Iris pigment epithelial cell (primary cell): ENCODE measurements around the gene CWC27.
"Not testable (repeated sequence)": the region's sequence is repeated elsewhere in the genome, so short reads cannot be mapped to it uniquely, and the experiment has no call there.

Experiments used
- DNase-seq: peaks from one replicate; pipeline ENCODE4 v3.0.0-alpha.2; 2011; ENCODE audit warnings: low read depth

CWC27 gene

DNA sequence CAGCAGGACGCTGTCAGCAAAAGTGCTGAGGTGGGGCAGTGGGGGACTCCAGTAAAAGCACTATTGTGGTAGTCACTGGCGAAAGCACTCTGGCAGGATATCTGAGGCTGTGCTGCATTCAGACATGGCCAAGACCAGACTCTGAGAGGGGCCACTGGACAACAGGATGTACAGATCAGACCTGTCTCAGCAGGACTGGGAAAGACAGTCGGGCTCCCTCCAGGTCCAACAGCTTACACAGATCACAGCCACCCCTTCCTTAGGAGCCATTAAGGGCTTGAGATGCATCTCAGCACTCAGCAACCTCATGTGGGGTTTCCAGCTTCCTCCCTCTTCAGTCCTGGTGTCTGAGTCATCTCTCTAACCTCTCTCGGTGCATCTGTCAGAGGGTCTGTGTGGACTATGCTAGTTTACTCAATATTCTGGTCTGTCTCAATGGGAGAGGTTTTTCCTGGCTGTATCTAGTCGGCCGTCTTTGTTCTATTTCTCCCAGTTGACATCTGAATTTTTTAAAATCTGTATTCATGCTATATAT is 154.5 kb downstream of the CWC27 start:
- peak; percentile 87 for DNase-seq

DNA sequence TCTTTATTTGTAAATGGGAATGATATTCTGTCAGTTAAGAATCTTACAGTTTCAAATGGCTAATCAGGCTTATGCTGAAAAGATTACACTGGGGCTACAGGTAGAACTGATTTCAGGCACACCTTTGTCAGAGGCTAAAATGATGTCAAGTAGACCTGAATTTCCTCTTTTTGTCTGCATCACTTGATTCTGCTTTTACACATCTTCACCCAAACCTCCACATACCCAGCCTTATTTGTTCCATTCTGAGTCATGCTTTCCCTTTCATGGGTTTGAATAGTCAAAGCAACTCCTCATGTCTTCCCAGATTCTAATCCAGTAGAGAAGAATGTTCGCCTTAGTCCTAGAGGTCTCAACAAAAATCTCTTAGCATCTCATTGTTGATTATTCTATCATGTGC is 156.4 kb downstream of the CWC27 start:
- no peak for DNase-seq

DNA sequence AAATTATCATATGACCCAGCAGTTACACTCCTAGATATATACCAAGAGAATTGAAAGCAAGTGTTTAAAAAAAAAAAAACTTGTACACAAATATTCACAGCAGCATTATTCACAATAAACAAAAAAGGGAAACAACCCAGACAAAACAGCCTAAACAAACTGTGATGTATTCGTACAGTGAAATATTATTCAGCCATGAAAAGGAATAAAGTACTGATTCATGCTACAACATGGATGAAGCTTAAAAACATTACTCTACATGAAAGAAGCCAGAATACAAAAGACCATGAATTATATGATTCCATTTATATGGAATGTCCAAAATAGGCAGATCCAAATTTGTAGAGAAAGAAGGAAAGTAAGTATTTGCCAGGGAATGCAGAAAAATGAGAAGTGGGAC is 161.1 kb downstream of the CWC27 start:
- DNase-seq = no peak

DNA sequence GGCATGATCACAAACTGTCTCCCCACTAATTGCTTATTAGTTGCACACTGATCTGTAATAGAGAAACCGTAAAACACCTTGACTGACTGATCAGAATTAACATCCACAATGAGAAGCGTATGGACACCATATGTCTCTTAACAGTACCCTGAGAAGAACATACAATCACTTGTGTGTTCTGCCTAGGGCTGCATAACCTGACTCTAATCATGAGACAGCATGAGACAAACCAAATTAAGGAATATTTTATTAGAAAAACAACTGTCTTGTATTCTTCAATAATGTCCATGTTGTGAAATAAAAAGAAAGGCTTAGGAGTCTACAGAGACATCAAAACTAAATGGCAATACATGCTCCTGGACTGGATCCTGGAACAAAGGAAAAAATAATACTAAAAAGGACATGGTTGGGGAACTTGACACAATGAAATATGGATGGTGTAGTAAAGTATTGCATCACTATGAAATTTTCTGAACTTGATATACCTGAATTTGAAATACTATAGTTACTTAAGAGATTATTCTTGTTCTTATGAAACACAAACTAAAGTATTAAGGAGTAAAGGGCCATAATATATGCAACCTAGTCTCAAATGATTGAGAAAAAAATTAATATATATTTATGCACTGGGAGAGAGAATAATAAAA is 162.1 kb downstream of the CWC27 start:
- DNase-seq = no peak

DNA sequence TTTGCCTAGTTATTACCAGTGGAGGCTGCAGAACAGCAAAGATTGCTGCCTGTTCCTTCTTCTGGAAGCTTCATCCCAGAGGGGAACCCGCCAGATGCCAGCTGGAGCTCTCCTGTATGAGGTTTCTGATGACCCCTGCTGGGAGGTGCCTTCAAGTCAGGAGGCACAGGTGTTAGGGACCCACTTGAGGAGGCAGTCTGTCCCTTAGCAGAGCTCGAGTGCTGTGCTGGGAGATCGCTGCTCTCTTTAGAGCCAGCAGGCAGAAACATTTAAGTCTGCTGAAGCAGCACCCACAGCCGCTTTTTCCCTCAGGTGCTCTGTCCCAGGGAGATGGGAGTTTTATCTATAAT is 170.7 kb downstream of the CWC27 start:
- not testable (repeated sequence) for DNase-seq

DNA sequence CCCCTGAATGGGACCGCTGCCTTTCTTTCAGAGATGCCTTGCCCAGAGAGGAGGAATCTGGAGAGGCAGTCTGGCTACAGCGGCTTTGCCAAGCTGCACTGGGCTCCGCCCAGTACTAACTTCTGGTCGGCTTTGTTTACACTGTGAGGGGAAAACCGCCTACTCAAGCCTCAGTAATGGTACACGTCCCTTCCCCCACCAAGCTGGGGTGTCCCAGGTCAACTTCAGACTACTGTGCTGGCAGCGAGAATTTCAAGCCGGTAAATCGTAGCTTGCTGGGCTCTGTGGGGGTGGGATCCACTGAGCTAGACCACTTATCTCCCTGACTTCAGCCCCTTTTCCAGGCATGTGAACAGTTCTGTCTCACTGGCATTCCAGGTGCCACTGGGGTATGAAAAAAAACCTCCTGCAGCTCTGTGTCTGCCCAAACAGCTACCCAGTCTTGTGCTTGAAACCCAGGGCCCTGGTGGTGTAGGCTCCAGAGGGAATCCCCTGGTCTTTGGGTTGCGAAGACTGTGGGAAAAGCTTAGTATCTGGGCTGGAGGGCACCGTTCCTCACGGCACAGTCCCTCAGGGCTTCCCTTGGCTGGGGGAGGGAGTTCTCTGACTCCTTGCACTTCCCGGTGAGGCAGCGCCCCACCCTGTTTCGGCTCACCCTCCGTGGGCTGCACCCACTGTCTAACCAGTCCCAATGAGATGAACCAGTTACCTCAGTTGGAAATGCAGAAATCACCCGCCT is 171.2 kb downstream of the CWC27 start:
- DNase-seq = peak; percentile 76

DNA sequence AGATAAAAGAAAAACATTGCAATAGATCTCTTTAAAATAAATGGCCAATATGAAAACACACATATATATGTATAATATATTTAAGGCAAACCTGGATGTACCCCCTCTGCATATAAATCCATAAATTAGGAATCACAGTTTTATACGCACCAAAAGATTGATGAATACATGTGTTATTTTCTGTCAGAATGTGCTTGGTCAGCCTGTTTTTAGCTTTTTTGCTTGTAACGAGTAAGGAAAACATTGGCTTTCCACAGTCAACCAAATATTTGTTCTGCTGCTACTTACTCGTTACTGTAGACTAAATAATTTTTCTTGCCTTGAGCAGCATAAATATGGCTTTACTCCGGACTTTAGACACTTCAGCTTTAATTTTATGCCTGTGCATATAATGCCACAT is 173.7 kb downstream of the CWC27 start:
- DNase-seq = no peak

DNA sequence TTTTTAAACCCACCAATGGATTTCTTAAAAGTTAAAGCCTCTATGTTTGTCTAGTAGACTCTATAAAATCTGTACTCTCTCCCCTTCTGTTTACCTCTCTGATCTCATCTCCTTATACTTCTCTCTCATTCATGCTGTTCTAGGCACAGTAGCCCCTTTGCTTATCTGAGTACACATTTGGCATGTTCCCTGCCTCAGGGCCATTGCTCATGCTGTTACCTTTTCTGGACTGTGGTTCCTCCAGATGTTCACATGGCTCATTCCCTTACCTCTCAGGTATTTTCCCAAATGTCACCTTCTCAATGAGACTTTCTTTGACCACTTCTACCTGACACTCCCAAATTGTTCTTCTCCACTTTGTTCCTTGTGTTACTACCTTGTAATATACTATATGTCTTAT is 176.1 kb downstream of the CWC27 start:
- no peak for DNase-seq

DNA sequence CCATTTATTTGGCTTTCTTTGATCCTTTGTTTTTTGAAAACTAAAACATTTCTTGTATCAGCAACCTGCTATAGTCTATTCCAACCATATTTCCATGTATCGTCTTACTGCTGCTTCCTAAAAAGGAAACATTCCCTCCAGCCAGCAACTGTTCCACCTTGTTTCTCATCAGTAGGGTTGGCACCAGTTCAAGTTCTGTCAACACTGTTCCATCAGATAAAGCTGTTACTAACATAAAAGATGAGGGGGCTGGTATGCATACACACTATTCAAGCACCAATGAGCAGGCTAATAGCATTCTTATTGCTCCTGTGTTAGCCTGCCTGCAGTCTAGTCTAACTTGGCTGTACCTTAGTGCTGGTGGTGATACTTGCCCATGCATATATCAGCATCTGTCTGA is 178.3 kb downstream of the CWC27 start:
- peak; percentile 82 for DNase-seq

DNA sequence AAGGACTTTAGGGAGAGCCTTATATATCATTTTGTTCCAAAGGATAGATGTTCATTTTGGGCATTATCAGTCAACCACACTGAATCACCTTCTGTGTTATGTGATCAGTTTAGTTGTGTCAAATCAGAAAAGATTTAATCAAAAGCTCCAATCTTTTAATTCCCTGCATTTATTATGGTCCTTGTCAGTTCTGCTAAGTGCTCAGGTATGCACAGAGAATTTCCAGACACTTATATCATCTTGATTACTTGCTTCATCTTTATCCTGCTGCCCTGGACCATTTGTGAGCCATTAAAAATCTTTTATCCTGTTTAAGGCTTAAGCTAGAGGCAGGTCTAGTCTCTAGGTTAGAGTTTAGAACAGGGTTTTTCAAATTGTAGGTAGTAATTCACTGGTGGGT is 179.1 kb downstream of the CWC27 start:
- no peak for DNase-seq

DNA sequence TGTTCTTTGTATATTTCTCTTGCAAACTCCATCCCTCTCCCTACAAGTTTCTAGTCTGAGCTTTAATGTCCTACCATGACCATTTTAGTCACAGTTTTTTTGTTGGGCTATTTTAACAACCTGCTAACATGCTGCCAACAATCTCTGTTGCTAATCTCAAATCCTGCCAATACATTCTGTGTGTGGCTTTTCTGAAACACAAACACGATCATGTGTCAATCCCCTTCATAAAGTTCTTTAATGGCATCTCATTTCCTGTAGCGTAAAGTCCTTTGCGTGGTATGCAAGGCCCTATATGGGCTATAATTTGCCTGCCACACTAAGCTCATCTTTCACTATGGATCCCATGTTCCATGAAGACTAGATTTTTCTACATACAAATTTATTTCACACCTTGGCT is 180.6 kb downstream of the CWC27 start:
- DNase-seq = no peak

DNA sequence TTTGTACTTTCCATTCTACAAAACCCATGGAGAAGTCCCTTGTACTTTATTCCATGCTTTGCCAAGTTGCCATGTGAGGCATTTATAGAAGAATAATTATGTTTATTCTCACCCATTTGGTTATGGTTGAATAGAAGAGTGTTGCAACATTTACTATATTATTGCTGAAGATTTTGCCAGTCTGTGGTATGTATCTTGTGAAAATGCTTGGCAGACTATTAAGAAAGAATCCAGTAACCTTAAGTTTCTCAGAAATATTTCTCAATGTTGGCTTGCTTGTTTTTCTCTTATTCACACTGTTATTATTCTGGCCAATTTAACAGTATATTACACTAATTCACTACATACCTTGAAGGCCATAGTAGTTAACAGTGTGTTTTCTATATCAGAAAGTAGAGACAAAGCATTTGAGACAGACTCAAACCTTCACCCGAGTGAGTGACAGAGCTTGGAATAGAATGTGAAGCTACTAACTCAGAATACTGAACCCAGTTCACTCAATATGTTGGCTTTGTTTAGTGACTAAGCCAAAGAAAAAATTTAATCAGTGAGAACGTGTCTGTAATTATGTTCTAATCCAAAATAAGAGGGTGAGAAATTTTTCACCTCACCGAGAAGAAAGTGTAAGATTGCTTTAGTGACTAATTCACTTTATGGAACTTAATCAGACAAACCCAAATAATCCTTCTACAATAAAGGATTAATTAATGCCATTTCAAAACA is 184.4 kb downstream of the CWC27 start:
- no peak for DNase-seq

DNA sequence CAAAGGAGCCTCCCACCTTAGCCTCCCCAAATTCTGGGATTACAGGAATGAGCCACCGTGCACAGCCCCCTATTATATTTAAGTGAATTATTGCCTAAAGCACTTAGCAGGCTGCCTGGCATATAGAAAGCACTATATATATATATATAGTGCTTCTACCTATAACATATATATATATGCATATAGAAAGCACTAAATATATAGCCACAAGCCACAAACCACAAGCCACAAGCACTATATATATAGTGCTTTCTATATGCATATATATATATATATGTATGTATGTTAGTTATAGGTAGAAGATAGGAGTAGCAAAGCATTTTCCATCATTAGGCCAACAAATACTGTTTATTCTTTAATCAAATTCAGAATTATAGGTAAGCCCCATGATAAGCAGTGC is 185.8 kb downstream of the CWC27 start:
- DNase-seq = no peak

DNA sequence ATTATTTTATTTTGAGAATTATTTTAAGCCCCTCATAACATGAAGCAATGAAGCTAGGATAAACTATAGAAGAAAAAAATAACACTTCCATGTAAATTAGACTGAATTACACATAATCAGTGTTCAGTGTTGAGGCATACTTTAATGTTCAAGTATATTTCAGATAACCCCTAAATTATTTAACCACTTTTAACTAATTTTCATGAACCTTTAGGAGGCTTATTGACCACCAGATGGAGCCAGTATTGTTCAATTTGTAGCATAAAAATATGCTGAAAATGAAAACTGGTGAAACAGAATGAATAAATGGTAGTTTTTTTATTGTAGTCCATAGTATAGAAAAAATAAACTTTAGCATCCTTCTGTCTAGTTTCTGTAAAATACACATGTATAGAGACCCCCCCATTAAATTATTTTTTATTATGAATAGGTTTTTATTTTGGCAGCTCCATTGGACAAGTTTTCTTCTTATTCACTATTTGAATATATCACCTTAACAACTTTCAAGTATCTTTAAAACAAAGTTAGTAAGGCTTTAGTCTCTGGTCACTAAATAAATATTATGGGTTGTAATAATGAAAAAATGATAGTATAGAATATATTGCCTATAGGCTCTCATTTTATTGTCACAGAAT is 190.1 kb downstream of the CWC27 start:
- peak; percentile 57 for DNase-seq

DNA sequence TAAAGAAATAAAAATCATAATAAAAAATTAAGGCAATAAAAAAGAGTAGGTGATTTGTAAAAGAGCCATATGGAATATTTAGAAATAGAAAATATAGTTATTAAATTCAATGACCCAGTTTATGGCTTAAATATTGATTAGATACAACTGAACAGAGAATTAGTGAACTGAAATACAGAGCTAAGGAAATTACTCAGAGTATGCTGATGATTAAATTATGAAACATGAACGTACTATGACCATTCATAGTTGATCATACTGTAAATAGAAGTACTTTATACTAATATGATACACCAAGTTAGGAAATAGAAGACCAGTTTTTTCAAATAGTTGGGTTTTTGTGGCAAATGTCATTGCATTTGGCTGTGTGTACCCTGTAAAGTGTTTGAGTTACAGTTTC is 194.5 kb downstream of the CWC27 start:
- no peak for DNase-seq

DNA sequence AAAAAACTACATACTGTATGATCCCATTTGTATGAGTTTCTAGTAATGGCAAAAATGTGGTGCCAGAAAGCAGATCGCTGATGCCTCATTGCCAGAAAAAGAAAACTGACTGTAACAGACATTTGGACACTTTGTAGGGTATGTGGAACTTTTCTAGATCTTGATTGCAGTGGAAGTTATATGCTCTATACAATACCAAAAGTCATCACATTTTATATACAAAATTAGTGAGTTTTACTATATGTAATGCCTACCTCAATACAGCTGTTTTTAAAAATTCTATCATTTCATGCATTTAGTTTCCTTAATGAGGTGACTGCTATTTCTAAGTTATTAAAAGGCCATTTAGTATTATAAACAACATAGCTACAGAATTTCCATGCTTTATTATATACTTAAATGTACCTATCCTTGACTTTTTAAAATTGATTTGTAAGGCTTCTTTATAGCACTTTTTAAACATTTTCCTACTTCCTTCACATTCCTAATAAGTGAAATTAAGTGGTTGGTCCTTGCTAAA is 199.9 kb downstream of the CWC27 start:
- no peak for DNase-seq

DNA sequence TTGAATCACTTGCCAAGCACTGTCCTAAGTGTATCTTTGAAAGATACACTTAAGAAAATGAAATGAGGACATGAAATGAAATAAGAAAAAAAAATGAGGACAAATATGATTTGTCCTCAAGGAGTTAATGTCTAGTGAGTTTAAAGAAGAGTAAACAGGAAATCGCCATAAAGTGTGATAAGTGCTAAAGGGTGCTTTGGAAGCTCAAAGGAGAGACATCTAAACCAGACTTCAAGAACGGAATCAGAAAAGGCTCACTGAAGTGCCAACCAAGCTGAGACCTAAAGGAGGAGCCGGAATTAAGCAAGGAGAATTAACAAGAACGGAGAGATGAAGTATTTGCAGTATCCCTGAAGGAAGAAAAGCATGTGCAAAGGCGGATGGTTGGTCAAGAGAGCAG is 200.8 kb downstream of the CWC27 start:
- DNase-seq = no peak

DNA sequence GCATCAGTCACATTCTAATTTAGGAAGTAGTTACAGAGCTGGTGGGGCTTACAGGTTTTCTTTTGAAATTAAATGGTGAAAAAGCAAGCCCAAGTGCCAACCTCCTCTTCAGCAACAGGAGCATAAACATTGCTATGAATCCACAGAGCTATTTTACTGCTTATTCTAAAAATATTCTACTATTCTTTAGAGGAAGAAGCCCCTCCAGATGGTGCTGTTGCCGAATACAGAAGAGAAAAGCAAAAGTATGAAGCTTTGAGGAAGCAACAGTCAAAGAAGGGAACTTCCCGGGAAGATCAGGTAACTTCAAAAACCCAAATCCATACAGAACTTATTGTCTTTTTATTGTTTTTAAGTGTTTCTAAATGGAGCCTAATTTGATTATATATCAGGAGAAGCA is 202.8 kb downstream of the CWC27 start:
- DNase-seq = peak; percentile 19

DNA sequence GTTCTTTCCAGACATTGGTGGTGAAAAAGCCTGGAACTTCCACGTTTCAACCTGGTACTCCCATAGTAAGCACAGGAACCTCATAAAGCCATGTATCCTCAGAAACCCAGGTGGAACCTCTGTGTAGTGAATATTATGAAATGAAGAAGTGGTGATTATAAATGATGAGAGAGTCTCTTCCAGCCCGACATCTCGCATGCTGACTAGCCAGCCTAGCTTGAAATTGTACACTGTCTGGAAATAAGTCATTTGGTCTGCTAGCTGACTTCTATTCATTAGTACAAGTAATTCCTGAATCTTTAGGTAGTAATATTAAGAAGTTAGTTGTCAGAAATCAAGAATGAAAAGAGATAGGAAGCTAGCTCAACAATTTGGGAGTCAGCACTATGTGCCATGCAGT is 203.3 kb downstream of the CWC27 start:
- DNase-seq = no peak

DNA sequence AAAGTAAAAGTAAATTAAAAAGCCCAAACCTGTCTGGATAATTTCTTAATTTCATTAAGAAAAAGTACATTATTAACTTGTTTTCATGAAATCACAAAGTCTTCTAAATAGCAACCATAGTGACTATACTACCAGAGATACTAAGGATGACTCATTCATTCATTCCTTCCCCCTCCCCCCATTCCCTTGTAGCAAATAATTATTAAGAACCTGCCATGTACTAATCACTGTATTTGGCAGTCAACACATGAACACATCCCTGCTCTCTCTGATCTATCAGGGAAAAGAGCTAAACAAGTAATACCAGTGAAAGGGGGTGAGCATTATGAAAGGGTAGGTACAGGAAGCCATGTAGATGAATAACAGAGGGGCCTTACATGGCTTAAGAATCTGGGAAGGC is 203.9 kb downstream of the CWC27 start:
- DNase-seq = peak; percentile 29

DNA sequence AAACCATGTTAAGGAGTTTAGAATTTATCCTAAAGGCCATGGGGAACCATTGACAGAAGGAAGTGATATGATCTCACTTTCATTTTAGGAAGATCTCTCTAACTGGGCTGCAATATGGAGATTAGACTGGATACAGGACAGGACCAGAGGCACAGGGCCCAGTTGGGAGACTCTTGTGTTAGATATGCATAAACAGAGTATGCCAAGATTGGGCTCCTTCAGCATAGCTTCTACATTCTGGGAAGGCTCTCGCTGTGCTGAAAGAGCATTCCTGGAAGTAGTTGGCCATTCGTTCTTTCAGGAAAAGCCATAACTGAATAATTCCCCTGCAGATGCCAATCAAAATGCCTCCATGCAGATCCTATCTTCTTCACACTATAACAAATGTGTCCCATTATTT is 204.5 kb downstream of the CWC27 start:
- DNase-seq = no peak

DNA sequence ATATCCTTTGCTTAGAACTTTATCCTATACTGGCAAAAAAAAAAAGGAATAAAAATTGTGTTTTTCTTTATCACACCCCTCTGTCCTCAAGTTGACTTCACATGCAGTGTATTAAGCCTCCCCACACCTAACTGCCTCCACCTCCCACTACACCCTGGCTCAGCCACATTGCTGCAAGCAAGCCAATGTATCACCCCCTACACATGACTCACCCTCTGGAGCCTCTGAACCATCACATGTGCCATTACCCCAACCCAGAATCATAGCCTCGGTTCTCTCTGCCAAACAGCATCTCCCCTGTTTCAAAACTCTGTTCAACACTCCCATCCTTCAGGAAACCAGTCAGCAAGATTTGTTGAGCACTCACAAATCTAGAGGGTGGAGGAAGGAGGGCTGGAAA is 209.0 kb downstream of the CWC27 start:
- DNase-seq = peak; percentile 31

DNA sequence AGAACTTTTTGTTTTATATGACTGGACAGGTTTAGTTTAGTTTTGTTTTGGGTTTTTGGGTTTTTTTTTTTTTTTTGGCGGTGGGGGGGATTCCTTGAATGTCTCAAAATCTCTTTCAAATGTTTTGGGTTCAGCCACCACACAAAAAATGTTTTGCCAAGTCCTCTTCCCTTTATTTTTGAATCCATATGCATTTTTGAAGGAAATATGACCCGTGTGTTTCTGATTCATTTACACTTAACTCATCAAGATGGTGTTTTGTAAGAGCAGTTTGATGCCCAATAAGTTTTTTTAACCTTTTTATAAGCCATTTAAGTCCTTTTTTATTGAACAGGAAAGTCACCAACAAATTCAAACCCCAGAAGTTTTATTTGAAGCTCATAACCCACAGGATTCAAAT is 209.8 kb downstream of the CWC27 start:
- no peak for DNase-seq
